Endothelial cell of umbilical vein (primary cell): ENCODE measurements around the gene IQSEC3. TPM values are rescaled to one million over a fixed set of nuclear protein-coding genes. Genes with fewer than 3 reads are reported as not detected.

ENCODE experiments used
- BruUV-seq: library from RNA; stranded (reverse); fragments of 400-500 nt; replicated peaks from 2 replicates; lab custom pipeline; 2021; lab: Mats Ljungman, UMichigan
- CTCF ChIA-PET: fragments of 300-600, 350-600 bp; sonication (Branson Sonifier 250); formaldehyde crosslinking; loops from one replicate; lab custom pipeline; 2021; ENCODE audit warnings: antibody characterized with exemption, inconsistent platforms; lab: Charles Lee
- POLR2A ChIA-PET: fragments of 300-600, 350-600 bp; sonication (Branson Sonifier 250); formaldehyde crosslinking; loops from one replicate; lab custom pipeline; 2021; ENCODE audit warnings: antibody characterized with exemption, inconsistent platforms; lab: Charles Lee
- DNase-seq: peaks from one replicate; pipeline ENCODE4 v3.0.0-alpha.2; 2011; ENCODE audit warnings: low read depth, low spot score
- FAIRE-seq: peaks from 2 replicates; lab custom pipeline; 2011; peaks lifted over from hg19 to GRCh38; lab: Jason Lieb, UNC
- H2AFZ ChIP-seq: 2 replicates; pipeline ENCODE4 v1.6.0; 2012; ENCODE audit warnings: low read depth, low read length, control low read depth, inconsistent platforms
- H3K27ac ChIP-seq: 2 replicates; pipeline ENCODE4 v1.5.1; 2011; ENCODE audit warnings: low read depth, mild to moderate bottlenecking, control low read depth, low read length, moderate library complexity; ENCODE audit not compliant: insufficient read depth
- H3K27me3 ChIP-seq, 2 experiments: 2 replicates each; pipeline versions ENCODE4 v1.6.0 to v1.6.1; 2011; ENCODE audit warnings: low read length in 2 of 2, mixed read lengths in 1 of 2; ENCODE audit not compliant: control insufficient read depth in 2 of 2, insufficient read depth in 2 of 2
- H3K36me3 ChIP-seq, 2 experiments: 2 replicates in 1 of 2; 3 replicates in 1 of 2; pipeline ENCODE4 v1.5.1; 2011; ENCODE audit warnings: low read length in 2 of 2, mild to moderate bottlenecking in 1 of 2, moderate library complexity in 1 of 2; ENCODE audit not compliant: control insufficient read depth in 2 of 2, insufficient read depth in 2 of 2; ENCODE audit errors: extremely low read depth in 1 of 2
- H3K4me1 ChIP-seq: 3 replicates; pipeline ENCODE4 v1.5.1; 2011; ENCODE audit warnings: mild to moderate bottlenecking, low read length; ENCODE audit not compliant: control insufficient read depth, insufficient read depth; ENCODE audit errors: extremely low read depth
- H3K4me2 ChIP-seq: 2 replicates; pipeline ENCODE4 v1.6.1; 2011; ENCODE audit warnings: low read length, control low read depth, mixed read lengths; ENCODE audit not compliant: insufficient read depth
- H3K4me3 ChIP-seq, 3 experiments: fragments of 200-600 bp in 1 of 3; sonication (generic), shearing (Covaris generic) in 1 of 3; replicated peaks in 1 of 3; 2 replicates each; pipeline ENCODE4 v1.5.1; 2011 to 2016; ENCODE audit warnings: control low read depth in 3 of 3, low read length in 3 of 3, mild to moderate bottlenecking in 2 of 3, inconsistent platforms in 1 of 3, low read depth in 1 of 3, moderate library complexity in 1 of 3; ENCODE audit not compliant: insufficient read depth in 1 of 3
- H3K79me2 ChIP-seq: 2 replicates; pipeline ENCODE4 v1.6.0; 2012; ENCODE audit warnings: low read length, inconsistent platforms; ENCODE audit not compliant: control insufficient read depth, insufficient read depth
- H3K9ac ChIP-seq: replicated peaks from 2 replicates; pipeline ENCODE3; 2011; ENCODE audit warnings: low read length, control low read depth; ENCODE audit not compliant: insufficient read depth; ENCODE audit errors: extremely low read depth
- H3K9me1 ChIP-seq: replicated peaks from 3 replicates; pipeline ENCODE4 v1.6.0; 2011; ENCODE audit warnings: mild to moderate bottlenecking, low read length; ENCODE audit not compliant: control insufficient read depth, insufficient read depth; ENCODE audit errors: extremely low read depth
- H3K9me3 ChIP-seq: replicated peaks from 2 replicates; pipeline ENCODE4 v1.5.1; 2012; ENCODE audit warnings: low read length, inconsistent platforms; ENCODE audit not compliant: control insufficient read depth, insufficient read depth
- H4K20me1 ChIP-seq: replicated peaks from 2 replicates; pipeline ENCODE3; 2011; ENCODE audit warnings: mild to moderate bottlenecking, low read length; ENCODE audit not compliant: control insufficient read depth, insufficient read depth; ENCODE audit errors: extremely low read depth
- EZH2 ChIP-seq: IDR thresholded peaks from 2 replicates; pipeline ENCODE4 v1.6.1; 2012; ENCODE audit warnings: borderline replicate concordance, low read depth, mild to moderate bottlenecking, moderate library complexity, low read length, inconsistent platforms; ENCODE audit not compliant: severe bottlenecking
- GATA2 ChIP-seq: IDR thresholded peaks from 2 replicates; pipeline ENCODE4 v1.7.0; 2011; ENCODE audit warnings: low read depth, mild to moderate bottlenecking, moderate library complexity, mixed read lengths, low read length; ENCODE audit not compliant: insufficient read length, insufficient read depth
- JUN ChIP-seq: IDR thresholded peaks from 2 replicates; pipeline ENCODE4 v1.6.1; 2011; ENCODE audit warnings: borderline replicate concordance, low read depth; ENCODE audit not compliant: insufficient read length, insufficient read depth
- MYC ChIP-seq: IDR thresholded peaks from one replicate; pipeline ENCODE4 v1.6.1; 2011; ENCODE audit warnings: mild to moderate bottlenecking, low read depth, low read length
- POLR2A ChIP-seq: IDR thresholded peaks from 2 replicates; pipeline ENCODE4 v1.6.1; 2012; ENCODE audit warnings: low read depth, mild to moderate bottlenecking, control low read depth, low read length
- POLR2AphosphoS5 ChIP-seq: IDR thresholded peaks from 2 replicates; pipeline ENCODE4 v1.6.1; 2012; ENCODE audit warnings: low read depth, mild to moderate bottlenecking, control low read depth, low read length, moderate library complexity; ENCODE audit not compliant: insufficient read depth
- dilution Hi-C: fragments of 300-500 bp; cut with MboI; formaldehyde crosslinking; loops from one replicate; pipeline ENCODE4 v1.15.0; 2019; ENCODE audit warnings: low sequenced_read_pairs; ENCODE audit not compliant: extremely low pct_ligation_motif_present
- intact Hi-C: fragments of 100-400 bp; cut with micrococcal nuclease; formaldehyde crosslinking; loops from one replicate; pipeline ENCODE4 v1.10.0; 2022
- polyA plus RNA-seq, 4 experiments: library from polyadenylated mRNA; depleted of rRNA in 3 of 4; stranded (reverse) in 3 of 4; unstranded in 1 of 4; fragments of >200 nt; gene quantifications; 2 replicates each; pipeline versions ENCODE4 v1.2.1 to v1.2.3, GENCODE V29; 2011 to 2012; ENCODE audit warnings: missing spikeins in 1 of 4
- total RNA-seq: library from RNA; stranded (reverse); gene quantifications from 2 replicates; pipeline ENCODE4 v1.2.3, GENCODE V29; 2021
- TF ChIP-seq, protein P1 (sequence below), 2 donors: IDR thresholded peaks; 1 replicate in 1 of 2; 2 replicates in 1 of 2; pipeline ENCODE4 v1.5.1; 2011; ENCODE audit warnings: low read length in 2 of 2, mild to moderate bottlenecking in 2 of 2, moderate library complexity in 2 of 2, control low read depth in 1 of 2, inconsistent platforms in 1 of 2, low read depth in 1 of 2; ENCODE audit not compliant: insufficient read depth in 1 of 2; ENCODE audit errors: extremely low read depth in 1 of 2
- TF ChIP-seq, protein P2 (sequence below): IDR thresholded peaks from 2 replicates; pipeline ENCODE4 v1.6.1; 2011; ENCODE audit not compliant: insufficient read depth, insufficient read length

Gene IQSEC3
- total and polyA plus RNA-seq, 2 donors (not counting 3 experiments of a cell fraction or from before 2014, with no cell fraction given), result not detected

GRCh38 chr12:82740-83139 is 16.2 kb downstream of the IQSEC3 start:
- peaks cover 18 to 21% of the 10 kb centered on the region in 2 experiments for H3K27me3 ChIP-seq
- no peaks in the 10 kb centered on the region for H3K9me1 ChIP-seq
- no peaks in the 10 kb centered on the region for H4K20me1 ChIP-seq
- DNase-seq (no peak), FAIRE-seq (no peak)
- CTCF ChIA-PET, result no interaction called here
- no peaks in the 10 kb centered on the region for H3K4me1 ChIP-seq
- POLR2A ChIA-PET, result no interaction called here
- TF ChIP-seq, protein P1, sequence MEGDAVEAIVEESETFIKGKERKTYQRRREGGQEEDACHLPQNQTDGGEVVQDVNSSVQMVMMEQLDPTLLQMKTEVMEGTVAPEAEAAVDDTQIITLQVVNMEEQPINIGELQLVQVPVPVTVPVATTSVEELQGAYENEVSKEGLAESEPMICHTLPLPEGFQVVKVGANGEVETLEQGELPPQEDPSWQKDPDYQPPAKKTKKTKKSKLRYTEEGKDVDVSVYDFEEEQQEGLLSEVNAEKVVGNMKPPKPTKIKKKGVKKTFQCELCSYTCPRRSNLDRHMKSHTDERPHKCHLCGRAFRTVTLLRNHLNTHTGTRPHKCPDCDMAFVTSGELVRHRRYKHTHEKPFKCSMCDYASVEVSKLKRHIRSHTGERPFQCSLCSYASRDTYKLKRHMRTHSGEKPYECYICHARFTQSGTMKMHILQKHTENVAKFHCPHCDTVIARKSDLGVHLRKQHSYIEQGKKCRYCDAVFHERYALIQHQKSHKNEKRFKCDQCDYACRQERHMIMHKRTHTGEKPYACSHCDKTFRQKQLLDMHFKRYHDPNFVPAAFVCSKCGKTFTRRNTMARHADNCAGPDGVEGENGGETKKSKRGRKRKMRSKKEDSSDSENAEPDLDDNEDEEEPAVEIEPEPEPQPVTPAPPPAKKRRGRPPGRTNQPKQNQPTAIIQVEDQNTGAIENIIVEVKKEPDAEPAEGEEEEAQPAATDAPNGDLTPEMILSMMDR (IDR thresholded peaks at IDR 0.05; ENCODE audit: extremely low read depth in 1 of 2, insufficient read depth in 1 of 2, low read depth in 1 of 2, low read length in 2 of 2), result no peak
- TF ChIP-seq JUN, result no peak
- no peak for TF ChIP-seq GATA2
- no peak for TF ChIP-seq POLR2A
- no peak overlapping the region for H3K9ac ChIP-seq
- dilution Hi-C loops (no loop called here), intact Hi-C loops (no loop called here)
- BruUV-seq, result no TSS peak
- no peaks in the 10 kb centered on the region for H3K79me2 ChIP-seq
- H3K4me2 ChIP-seq, result no peak overlapping the region
- no peak overlapping the region for H3K4me3 ChIP-seq
- H3K9me3 ChIP-seq, result no peaks in the 10 kb centered on the region
- no peaks in the 10 kb centered on the region for H3K36me3 ChIP-seq
- H2AFZ ChIP-seq, result no peak overlapping the region
- no peak overlapping the region for H3K27ac ChIP-seq

GRCh38 chr12:84056-84455 is 17.5 kb downstream of the IQSEC3 start:
- CTCF ChIA-PET, result no interaction called here
- Histone ChIP-seq H3K79me2 (no peaks in the 10 kb centered on the region), H3K27ac (no peak overlapping the region), H3K9me3 (no peaks in the 10 kb centered on the region), H3K4me2 (no peak overlapping the region), H3K4me3 (no peak overlapping the region), H3K36me3 (no peaks in the 10 kb centered on the region), H3K27me3 (peaks cover 15 to 18% of the 10 kb centered on the region in 2 experiments), H2AFZ (no peak overlapping the region), H3K9me1 (no peaks in the 10 kb centered on the region), H3K9ac (no peak overlapping the region), H3K4me1 (no peaks in the 10 kb centered on the region), H4K20me1 (no peaks in the 10 kb centered on the region)
- TF ChIP-seq POLR2AphosphoS5 (no peak), JUN (no peak), MYC (no peak), GATA2 (no peak), EZH2 (no peak), POLR2A (no peak)
- TF ChIP-seq, protein P1 (IDR thresholded peaks at IDR 0.05; ENCODE audit: extremely low read depth in 1 of 2, insufficient read depth in 1 of 2, low read depth in 1 of 2, low read length in 2 of 2), result no peak
- TF ChIP-seq, protein P2, sequence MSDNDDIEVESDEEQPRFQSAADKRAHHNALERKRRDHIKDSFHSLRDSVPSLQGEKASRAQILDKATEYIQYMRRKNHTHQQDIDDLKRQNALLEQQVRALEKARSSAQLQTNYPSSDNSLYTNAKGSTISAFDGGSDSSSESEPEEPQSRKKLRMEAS, result no peak
- POLR2A ChIA-PET, result no interaction called here
- dilution Hi-C loops, result no loop called here
- no peak for FAIRE-seq
- intact Hi-C loops, result no loop called here
- no TSS peak for BruUV-seq
- no peak for DNase-seq
